NCI-H748 (cell line): Measurements from ENCODE around the gene TBC1D2.
"Not testable (repeated sequence)": the region's sequence is repeated elsewhere in the genome, so short reads cannot be mapped to it uniquely, and the experiment has no call there.

ENCODE experiments used
- DNase-seq: peaks from one replicate; lab custom pipeline; 2025; ENCODE audit not compliant: unreplicated experiment; lab: John Stamatoyannopoulos, UW

The TBC1D2 gene

DNA sequence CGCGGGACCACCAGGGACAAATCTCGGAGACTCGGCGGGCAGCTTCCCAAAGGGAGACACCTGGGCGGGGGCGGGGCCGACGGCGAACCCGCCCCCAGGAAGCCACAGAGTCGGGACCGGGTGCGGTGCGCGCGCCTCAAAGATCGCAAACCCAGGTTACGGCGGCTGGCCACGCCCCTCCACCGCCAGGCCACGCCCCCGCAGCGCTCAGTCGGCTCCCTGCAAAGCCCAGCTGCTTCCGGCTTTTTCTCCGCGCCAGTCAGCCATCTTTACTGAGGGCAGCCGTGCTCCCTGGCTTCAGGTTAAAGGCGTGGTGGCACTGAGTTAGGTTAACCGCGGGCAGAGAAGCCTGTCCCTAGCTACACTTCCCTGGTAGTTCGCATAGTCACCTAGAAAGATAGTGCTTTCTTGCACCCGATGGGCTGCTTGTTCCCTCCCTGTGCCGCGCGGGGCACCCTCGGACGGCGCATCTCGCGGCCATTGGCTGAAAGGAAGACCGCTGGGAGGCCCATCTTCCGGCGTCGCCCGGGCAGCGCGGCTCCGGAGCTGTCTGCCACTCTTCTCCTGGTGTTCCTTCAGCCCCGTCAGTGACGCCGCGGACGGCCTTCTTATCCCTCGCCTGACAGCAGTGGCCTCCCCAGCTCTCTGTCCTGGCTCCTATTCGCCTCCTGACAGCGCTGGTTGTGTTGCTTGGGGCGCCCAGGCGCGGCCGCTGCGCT is at the start of gene TBC1D2:
Gene TBC1D2 (minus strand): TSS at position 72 of the 719 bp plus-strand sequence. CDS start 108 bp downstream, outside the sequence.
- DNase-seq = peak; percentile 96

GRCh38 chr9:98304381-98304780 is 48.9 kb upstream of the TBC1D2 start:
- DNase-seq = no peak

GRCh38 chr9:98303633-98304125 is 48.2 kb upstream of the TBC1D2 start:
- no peak for DNase-seq

GRCh38 chr9:98302938-98303632 is 47.6 kb upstream of the TBC1D2 start:
- no peak for DNase-seq

DNA sequence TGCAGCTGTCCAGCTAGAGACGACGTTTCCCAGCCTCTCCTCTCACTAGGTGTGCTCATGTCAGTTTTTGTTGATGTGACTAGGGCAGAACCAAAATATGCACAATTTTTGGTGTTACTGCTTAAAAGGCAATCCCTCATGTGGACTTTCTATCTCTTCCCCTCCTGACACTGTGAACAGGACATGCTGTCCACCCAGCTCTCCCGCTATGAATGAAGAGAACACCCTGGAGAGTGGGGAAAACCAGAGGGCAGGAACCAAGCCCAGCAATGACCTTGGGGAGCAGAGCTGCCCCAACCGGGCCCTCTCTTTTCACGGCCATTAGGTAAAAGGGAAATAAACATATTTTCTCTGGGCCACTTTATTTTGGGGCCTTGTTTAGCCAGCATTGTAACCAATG is 46.7 kb upstream of the TBC1D2 start:
- DNase-seq = no peak

DNA sequence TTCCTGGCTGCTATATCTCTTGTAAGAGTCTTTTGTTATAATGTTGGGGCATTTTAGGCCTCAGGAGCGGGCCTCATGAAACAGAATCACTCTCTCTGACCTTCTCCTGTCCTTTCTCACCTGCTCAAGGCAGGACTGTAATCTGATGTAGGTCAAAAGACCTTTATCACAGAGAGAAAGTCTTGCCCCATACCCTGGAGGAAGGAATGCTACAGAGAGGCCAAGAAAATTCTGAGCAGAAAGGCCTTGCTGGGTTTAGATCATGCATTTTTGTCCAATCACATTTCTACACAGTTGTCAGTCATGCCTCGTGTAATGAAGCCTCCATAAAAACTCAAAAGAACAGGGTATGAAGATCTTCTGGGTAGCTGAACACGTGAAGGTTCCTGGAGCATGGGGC is 45.2 kb upstream of the TBC1D2 start:
- no peak for DNase-seq

GRCh38 chr9:98298476-98298875 is 43.0 kb upstream of the TBC1D2 start:
- DNase-seq = no peak

DNA sequence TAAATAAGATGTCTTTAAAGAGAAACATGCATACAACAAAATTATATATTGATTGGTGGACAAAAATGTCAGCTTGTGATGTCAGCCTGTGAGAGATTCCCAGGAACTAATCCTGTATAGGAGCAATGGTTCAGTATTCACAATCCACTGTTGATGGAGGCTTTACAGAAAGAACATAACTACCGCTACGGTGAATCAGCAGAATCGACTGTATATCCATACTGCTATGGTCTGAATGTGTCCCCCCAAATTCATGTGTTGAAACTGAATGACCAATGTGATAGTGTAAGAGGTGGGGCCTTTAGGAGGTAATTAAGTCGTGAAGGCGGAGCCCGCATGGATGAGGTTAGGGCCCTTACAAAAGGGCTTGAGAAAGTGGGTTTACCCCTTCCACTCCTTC is 40.4 kb upstream of the TBC1D2 start:
- no peak for DNase-seq

DNA sequence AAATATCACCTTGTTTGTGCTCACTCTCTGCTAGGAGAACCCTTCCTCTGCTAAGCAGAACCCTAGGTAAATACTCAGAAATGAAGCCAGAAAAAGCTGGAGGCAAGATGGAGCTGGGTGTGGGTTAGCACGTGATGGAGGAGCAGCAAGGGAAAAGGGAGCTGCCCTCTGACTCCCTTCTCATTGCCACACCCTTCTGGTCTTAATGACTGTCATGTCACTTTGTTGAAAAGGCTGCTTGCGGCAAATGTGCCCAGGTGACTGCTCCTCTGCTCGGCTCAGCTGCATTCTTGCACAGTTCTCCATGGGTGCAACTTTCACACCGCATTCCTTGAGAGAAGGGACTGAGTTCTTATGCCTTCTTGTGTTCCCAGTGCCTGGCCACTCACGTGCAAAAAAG is 36.4 kb upstream of the TBC1D2 start:
- peak; percentile 27 for DNase-seq

GRCh38 chr9:98290411-98290810 is 35.0 kb upstream of the TBC1D2 start:
- no peak for DNase-seq

GRCh38 chr9:98289614-98290201 is 34.3 kb upstream of the TBC1D2 start:
- DNase-seq = no peak

DNA sequence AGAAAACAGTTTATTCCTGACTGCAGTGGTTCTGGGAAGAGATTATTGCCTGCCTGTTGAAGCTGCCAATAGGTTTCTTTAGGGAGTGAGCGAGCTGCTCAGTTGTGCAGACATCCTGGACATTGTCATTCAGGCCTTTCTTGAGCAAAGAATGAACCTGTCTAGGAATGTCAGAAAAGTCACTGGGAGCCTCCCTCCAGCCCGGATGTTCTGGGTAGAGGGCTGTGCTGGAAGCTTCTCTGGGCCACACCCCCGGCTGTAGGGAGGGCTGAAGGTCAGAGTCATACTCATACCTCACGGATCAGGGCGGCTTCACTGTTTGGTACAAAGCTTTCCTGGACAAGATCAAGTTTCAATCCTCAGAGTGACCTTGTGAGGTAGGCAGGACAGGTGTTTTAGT is 33.4 kb upstream of the TBC1D2 start:
- DNase-seq = no peak

- DNase-seq = no peak
Observed at GRCh38 chr9:98287384-98287783, 31.9 kb upstream of the TBC1D2 start.

- no peak for DNase-seq
Observed at GRCh38 chr9:98285446-98285845, 30.0 kb upstream of the TBC1D2 start.

DNA sequence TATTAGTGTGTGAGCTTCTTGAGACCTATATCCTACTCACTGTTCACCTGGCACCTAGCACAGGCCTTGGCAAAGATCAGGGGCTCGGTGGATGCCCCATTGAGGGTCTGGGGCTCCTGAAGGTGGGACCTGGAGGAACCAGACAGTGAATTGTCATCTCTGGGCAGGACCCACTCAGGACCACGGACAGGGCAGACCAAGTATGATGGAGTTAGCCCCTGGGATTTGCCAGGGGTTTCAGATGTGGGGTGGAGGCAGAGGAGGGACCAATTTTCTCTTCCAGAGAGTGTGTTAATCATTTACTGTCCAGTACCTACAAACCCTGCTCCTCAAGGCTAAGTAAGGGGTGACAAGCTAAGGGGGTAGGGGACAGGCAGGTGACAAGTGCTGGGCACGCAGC is 29.3 kb upstream of the TBC1D2 start:
- no peak for DNase-seq

DNA sequence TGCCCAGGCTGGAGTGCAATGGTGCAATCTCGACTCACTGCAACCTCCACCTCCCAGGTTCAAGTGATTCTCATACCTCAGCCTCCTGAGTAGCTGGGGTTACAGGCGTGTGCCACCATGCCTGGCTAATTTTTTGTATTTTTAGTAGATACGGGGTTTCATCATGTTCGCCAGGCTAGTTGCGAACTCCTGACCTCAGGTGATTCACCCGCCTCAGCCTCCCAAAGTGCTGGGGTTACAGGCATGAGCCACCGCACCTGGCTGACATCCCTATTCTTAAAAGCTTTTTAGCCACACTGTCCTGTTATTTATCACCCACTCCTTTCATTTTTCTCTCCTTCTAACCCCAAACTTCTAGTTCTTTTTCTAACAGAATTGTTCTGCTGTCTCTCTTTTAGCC is 27.7 kb upstream of the TBC1D2 start:
- DNase-seq = not testable (repeated sequence)

GRCh38 chr9:98281281-98281680 is 25.8 kb upstream of the TBC1D2 start:
- no peak for DNase-seq

DNA sequence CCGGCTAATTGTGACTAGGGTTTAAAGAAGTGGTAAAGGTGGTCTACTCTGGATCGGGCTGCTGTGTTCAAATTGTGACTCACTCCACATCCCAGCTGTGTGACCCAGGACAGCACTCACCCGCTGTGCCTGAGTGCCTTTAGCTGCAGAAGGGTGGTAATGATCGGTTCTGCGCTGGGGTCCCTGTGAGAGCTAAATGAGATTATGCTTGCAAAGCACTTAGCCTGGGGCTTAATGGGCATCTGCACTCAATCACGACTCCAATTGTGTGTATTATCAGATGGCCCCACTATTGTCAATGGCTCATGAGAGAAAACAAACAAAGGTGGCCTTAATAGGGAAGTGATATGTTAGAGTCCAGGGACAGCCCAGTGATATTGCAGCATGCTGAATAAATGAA is 25.1 kb upstream of the TBC1D2 start:
- peak; percentile 98 for DNase-seq

GRCh38 chr9:98280162-98280561 is 24.7 kb upstream of the TBC1D2 start:
- no peak for DNase-seq

DNA sequence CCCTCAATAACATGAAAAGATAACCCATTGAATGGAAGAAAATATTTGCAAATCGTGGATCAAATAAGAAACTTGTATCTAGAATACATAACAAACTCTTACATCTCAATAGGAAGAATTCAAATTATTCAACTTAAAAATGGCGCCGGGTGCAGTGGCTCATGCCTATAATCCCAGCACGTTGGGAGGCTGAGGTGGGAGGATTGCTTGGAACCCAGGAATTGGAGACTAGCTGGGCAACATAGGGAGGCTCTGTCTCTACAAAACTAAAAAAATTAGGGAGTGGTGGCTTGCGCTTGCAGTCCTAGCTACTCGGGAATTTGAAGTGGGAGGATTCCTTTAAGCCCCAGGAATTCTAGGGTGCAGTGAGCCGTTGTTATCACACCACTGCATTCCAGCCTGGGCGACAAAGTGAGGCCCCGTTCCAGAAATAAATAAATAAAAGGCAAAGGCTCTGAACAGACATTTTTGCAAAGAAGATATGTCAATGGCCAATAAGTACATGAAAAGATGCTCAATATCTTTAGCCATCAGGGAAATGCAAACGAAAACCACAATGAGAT is 21.5 kb upstream of the TBC1D2 start:
- DNase-seq = no peak

DNA sequence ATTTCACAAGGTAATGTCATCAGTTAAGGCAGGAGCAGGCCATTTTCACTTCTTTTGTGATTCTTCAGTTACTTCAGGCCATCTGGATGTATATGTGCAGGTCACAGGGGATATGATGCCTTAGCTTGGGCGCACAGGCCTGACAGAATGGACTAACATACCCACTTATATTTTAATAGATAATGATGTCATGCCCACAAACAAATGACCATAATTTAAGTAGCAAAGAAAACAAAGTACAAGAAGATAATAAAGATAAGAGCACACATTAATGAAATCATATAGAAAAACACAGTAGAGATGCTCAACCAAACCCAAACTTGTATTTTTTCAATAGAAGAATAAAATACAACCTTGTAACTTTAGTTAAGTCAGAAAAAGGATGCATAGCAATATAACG is 19.7 kb upstream of the TBC1D2 start:
- DNase-seq = no peak

GRCh38 chr9:98272083-98272482 is 16.6 kb upstream of the TBC1D2 start:
- DNase-seq = no peak
